DOHH2 (cell line): Measurements from ENCODE around the gene PHLPP1.

Experiments
- H3F3A ChIP-seq: fragments of 200-600 bp; sonication (generic), shearing (Covaris generic); 2 replicates; pipeline ENCODE4 v1.6.0; 2016; ENCODE audit warnings: antibody characterized with exemption, mild to moderate bottlenecking; ENCODE audit not compliant: control insufficient read depth, insufficient read depth
- H3K27ac ChIP-seq: fragments of 200-600 bp; sonication (generic); 2 replicates; pipeline ENCODE4 v1.5.1; 2014; ENCODE audit warnings: low read depth, mild to moderate bottlenecking, low read length, moderate library complexity
- H3K27me3 ChIP-seq: fragments of 200-600 bp; sonication (generic); 2 replicates; pipeline ENCODE4 v1.6.1; 2014; ENCODE audit warnings: mild to moderate bottlenecking, low read length, mixed read lengths; ENCODE audit not compliant: control insufficient read depth
- H3K36me3 ChIP-seq: fragments of 200-600 bp; sonication (generic); 2 replicates; pipeline ENCODE4 v1.6.1; 2014; ENCODE audit warnings: mild to moderate bottlenecking, low read length, moderate library complexity, mixed read lengths; ENCODE audit not compliant: control insufficient read depth
- H3K4me1 ChIP-seq: fragments of 200-600 bp; sonication (generic); 2 replicates; pipeline ENCODE4 v1.6.1; 2014; ENCODE audit warnings: mild to moderate bottlenecking, low read length, mixed read lengths; ENCODE audit not compliant: control insufficient read depth
- H3K4me2 ChIP-seq: fragments of 200-600 bp; sonication (generic); 2 replicates; pipeline ENCODE4 v1.6.0; 2014; ENCODE audit warnings: mild to moderate bottlenecking, low read length, moderate library complexity
- H3K4me3 ChIP-seq: fragments of 200-600 bp; sonication (generic); 2 replicates; pipeline ENCODE4 v1.5.1; 2014; ENCODE audit warnings: mild to moderate bottlenecking, low read length, mixed read lengths
- H3K79me2 ChIP-seq: fragments of 200-600 bp; sonication (generic); 2 replicates; pipeline ENCODE4 v1.6.1; 2014; ENCODE audit warnings: mild to moderate bottlenecking, low read length, mixed read lengths; ENCODE audit not compliant: control insufficient read depth
- H3K9me2 ChIP-seq: fragments of 200-600 bp; sonication (generic); replicated peaks from 2 replicates; pipeline ENCODE4 v1.6.1; 2014; ENCODE audit warnings: mild to moderate bottlenecking, low read length, mixed read lengths; ENCODE audit not compliant: control insufficient read depth
- H3K9me3 ChIP-seq: fragments of 200-600 bp; sonication (generic); 2 replicates; pipeline ENCODE4 v1.6.1; 2014; ENCODE audit warnings: antibody characterized with exemption, low read length, mixed read lengths; ENCODE audit not compliant: control insufficient read depth, insufficient read depth
- H4K20me1 ChIP-seq: fragments of 200-600 bp; sonication (generic); 2 replicates; pipeline ENCODE4 v1.6.0; 2014; ENCODE audit warnings: low read depth, mild to moderate bottlenecking, antibody characterized with exemption, low read length, moderate library complexity; ENCODE audit not compliant: control insufficient read depth, insufficient read depth
- CTCF ChIP-seq: fragments of 200-600 bp; sonication (generic); IDR thresholded peaks from one replicate; pipeline ENCODE4 v1.5.1; 2014; ENCODE audit warnings: antibody characterized with exemption, mild to moderate bottlenecking, low read depth, low read length; ENCODE audit not compliant: poor library complexity, severe bottlenecking
- EZH2phosphoT487 ChIP-seq: fragments of 200-600 bp; sonication (generic); IDR thresholded peaks from 2 replicates; pipeline ENCODE4 v1.6.1; 2017; ENCODE audit warnings: borderline replicate concordance, mild to moderate bottlenecking, antibody characterized with exemption, low read length, moderate library complexity, mixed read lengths

PHLPP1 gene

GRCh38 chr18:62776024-62776570 lies 60.8 kb downstream of the PHLPP1 start:
- Histone ChIP-seq H3K9me2 (no peaks in the 10 kb centered on the region), H3K36me3 (no peaks in the 10 kb centered on the region), H3K9me3 (no peaks in the 10 kb centered on the region), H3K4me2 (no peak overlapping the region), H3K79me2 (peaks cover 90% of the 10 kb centered on the region), H3K4me3 (no peak overlapping the region), H3F3A (no peaks in the 10 kb centered on the region), H4K20me1 (no peaks in the 10 kb centered on the region), H3K27me3 (no peaks in the 10 kb centered on the region), H3K4me1 (peaks cover 26% of the 10 kb centered on the region), H3K27ac (no peak overlapping the region)
- TF ChIP-seq CTCF (no peak), EZH2phosphoT487 (no peak)

- no peaks in the 10 kb centered on the region for H3K9me2 ChIP-seq
- peaks cover 91% of the 10 kb centered on the region for H3K79me2 ChIP-seq
- H3K9me3 ChIP-seq = no peaks in the 10 kb centered on the region
- TF ChIP-seq CTCF = no peak
- TF ChIP-seq EZH2phosphoT487 = no peak
- H3K4me3 ChIP-seq = no peak overlapping the region
- peaks cover 17% of the 10 kb centered on the region for H3K4me1 ChIP-seq
- no peaks in the 10 kb centered on the region for H3K36me3 ChIP-seq
- no peaks in the 10 kb centered on the region for H3K27me3 ChIP-seq
- H3F3A ChIP-seq = no peaks in the 10 kb centered on the region
- H3K27ac ChIP-seq = no peak overlapping the region
- no peaks in the 10 kb centered on the region for H4K20me1 ChIP-seq
- H3K4me2 ChIP-seq = no peak overlapping the region
These were observed 62.5 kb downstream of the PHLPP1 start for GRCh38 chr18:62777814-62778213.

GRCh38 chr18:62778976-62779869 lies 63.9 kb downstream of the PHLPP1 start:
- peaks cover 87% of the 10 kb centered on the region for H3K79me2 ChIP-seq
- H3K36me3 ChIP-seq = no peaks in the 10 kb centered on the region
- H3K4me1 ChIP-seq = peaks cover 18% of the 10 kb centered on the region
- H3K27ac ChIP-seq = no peak overlapping the region
- H4K20me1 ChIP-seq = peaks cover 3% of the 10 kb centered on the region; the same call in 1 of the 2 replicates
- H3K9me2 ChIP-seq = no peaks in the 10 kb centered on the region
- no peak overlapping the region for H3K4me2 ChIP-seq
- no peaks in the 10 kb centered on the region for H3K9me3 ChIP-seq
- no peak overlapping the region for H3K4me3 ChIP-seq
- no peaks in the 10 kb centered on the region for H3K27me3 ChIP-seq
- TF ChIP-seq CTCF = no peak
- no peak for TF ChIP-seq EZH2phosphoT487
- no peaks in the 10 kb centered on the region for H3F3A ChIP-seq
